Pulmonary artery endothelial cell (primary cell): ENCODE measurements around the gene CCDC201. TPM values are rescaled to one million over a fixed set of nuclear protein-coding genes. Genes with fewer than 3 reads are reported as not detected.

Source experiments
- DNase-seq: peaks from one replicate; pipeline ENCODE4 v3.0.0-alpha.2; 2011; ENCODE audit warnings: low read depth, low spot score
- total RNA-seq: library from RNA; depleted of rRNA; stranded (reverse); fragments of >200 nt; gene quantifications from 2 replicates; pipeline ENCODE4 v1.2.3, GENCODE V29; 2014

Gene CCDC201
- total RNA-seq, 1 donor from 2014 or later = not detected

GRCh38 chr7:45893374-45893995 lies 20.6 kb upstream of the CCDC201 start:
- no peak for DNase-seq

- no peak for DNase-seq
Measured at GRCh38 chr7:45892407-45893035, 19.6 kb upstream of the CCDC201 start.

GRCh38 chr7:45891462-45892402 lies 18.9 kb upstream of the CCDC201 start:
- no peak for DNase-seq

GRCh38 chr7:45890902-45891461 lies 18.1 kb upstream of the CCDC201 start:
- DNase-seq = no peak

GRCh38 chr7:45890125-45890901 lies 17.4 kb upstream of the CCDC201 start:
- no peak for DNase-seq

- DNase-seq = peak; percentile 30
Measured at GRCh38 chr7:45889367-45890067, 16.6 kb upstream of the CCDC201 start.

GRCh38 chr7:45888993-45889366 lies 16.1 kb upstream of the CCDC201 start:
- DNase-seq = no peak

- DNase-seq = no peak
Measured at GRCh38 chr7:45888185-45888992, 15.5 kb upstream of the CCDC201 start, which contains the start of gene IGFBP1. Gene IGFBP1 (plus strand): TSS chr7:45888488. CDS start chr7:45888653, 165 bp downstream.

GRCh38 chr7:45886931-45887667 lies 14.2 kb upstream of the CCDC201 start:
- DNase-seq = no peak

- no peak for DNase-seq
Measured at GRCh38 chr7:45885264-45885882, 12.5 kb upstream of the CCDC201 start.

GRCh38 chr7:45884136-45884535 lies 11.3 kb upstream of the CCDC201 start:
- DNase-seq = no peak

GRCh38 chr7:45882465-45882810 lies 9.6 kb upstream of the CCDC201 start:
- DNase-seq = no peak

- DNase-seq = no peak
Measured at GRCh38 chr7:45881759-45882464, 9.0 kb upstream of the CCDC201 start.

GRCh38 chr7:45881280-45881758 lies 8.4 kb upstream of the CCDC201 start:
- no peak for DNase-seq

- no peak for DNase-seq
Measured at GRCh38 chr7:45880433-45880860, 7.6 kb upstream of the CCDC201 start.

GRCh38 chr7:45878457-45879144 lies 5.7 kb upstream of the CCDC201 start:
- DNase-seq = no peak

- DNase-seq = no peak
Measured at GRCh38 chr7:45876519-45876918, 3.6 kb upstream of the CCDC201 start.
